ENCODE measurements around the gene IMMT.
A peak's percentile ranks its signal among the peaks of the same experiment; 100 is the strongest.

DNA sequence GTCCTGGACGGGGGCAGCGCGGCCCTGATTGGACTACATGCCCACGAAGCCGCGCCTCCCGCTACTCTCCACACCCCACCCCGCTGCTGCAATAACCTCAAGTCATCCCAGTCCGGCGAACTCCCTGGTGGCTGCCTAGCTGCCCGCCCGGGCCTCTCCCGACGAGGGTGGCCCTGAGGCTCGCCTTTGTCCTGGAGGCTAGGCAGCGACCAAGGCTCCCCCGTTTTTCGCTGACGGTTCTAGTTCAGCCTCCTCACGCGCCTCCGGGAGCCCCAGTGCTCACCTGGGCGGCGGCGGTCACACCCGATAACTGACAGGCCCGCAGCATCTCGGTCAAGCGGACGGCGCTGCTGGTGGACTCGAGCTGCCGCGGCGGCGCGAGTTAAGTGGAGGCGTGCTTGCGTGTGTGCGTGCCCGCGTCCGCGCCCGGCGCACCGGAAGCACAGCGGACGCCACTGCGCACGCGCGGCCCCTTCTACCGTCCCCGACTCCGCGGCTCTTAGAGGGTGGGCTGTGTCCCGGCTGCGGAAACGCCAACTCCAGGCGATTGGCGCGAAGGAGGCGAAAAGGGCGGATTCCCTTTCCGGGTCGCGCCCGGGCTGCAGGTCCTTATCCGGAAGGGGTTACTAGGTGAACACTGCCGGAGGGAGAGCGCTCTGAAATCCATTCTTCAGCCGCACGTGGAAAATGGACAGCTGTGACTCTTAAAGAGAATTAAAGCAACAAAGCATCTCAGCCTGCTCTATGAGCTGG lies at the start of gene IMMT:
- TF ChIP-seq, protein P1, sequence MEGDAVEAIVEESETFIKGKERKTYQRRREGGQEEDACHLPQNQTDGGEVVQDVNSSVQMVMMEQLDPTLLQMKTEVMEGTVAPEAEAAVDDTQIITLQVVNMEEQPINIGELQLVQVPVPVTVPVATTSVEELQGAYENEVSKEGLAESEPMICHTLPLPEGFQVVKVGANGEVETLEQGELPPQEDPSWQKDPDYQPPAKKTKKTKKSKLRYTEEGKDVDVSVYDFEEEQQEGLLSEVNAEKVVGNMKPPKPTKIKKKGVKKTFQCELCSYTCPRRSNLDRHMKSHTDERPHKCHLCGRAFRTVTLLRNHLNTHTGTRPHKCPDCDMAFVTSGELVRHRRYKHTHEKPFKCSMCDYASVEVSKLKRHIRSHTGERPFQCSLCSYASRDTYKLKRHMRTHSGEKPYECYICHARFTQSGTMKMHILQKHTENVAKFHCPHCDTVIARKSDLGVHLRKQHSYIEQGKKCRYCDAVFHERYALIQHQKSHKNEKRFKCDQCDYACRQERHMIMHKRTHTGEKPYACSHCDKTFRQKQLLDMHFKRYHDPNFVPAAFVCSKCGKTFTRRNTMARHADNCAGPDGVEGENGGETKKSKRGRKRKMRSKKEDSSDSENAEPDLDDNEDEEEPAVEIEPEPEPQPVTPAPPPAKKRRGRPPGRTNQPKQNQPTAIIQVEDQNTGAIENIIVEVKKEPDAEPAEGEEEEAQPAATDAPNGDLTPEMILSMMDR (IDR thresholded peaks at IDR 0.05; ENCODE audit: insufficient read depth, low read length), result no peak
- peak; percentile 97 for TF ChIP-seq POLR2AphosphoS5 (IDR thresholded peaks at IDR 0.05; ENCODE audit: low read depth)
- TF ChIP-seq, protein P2, sequence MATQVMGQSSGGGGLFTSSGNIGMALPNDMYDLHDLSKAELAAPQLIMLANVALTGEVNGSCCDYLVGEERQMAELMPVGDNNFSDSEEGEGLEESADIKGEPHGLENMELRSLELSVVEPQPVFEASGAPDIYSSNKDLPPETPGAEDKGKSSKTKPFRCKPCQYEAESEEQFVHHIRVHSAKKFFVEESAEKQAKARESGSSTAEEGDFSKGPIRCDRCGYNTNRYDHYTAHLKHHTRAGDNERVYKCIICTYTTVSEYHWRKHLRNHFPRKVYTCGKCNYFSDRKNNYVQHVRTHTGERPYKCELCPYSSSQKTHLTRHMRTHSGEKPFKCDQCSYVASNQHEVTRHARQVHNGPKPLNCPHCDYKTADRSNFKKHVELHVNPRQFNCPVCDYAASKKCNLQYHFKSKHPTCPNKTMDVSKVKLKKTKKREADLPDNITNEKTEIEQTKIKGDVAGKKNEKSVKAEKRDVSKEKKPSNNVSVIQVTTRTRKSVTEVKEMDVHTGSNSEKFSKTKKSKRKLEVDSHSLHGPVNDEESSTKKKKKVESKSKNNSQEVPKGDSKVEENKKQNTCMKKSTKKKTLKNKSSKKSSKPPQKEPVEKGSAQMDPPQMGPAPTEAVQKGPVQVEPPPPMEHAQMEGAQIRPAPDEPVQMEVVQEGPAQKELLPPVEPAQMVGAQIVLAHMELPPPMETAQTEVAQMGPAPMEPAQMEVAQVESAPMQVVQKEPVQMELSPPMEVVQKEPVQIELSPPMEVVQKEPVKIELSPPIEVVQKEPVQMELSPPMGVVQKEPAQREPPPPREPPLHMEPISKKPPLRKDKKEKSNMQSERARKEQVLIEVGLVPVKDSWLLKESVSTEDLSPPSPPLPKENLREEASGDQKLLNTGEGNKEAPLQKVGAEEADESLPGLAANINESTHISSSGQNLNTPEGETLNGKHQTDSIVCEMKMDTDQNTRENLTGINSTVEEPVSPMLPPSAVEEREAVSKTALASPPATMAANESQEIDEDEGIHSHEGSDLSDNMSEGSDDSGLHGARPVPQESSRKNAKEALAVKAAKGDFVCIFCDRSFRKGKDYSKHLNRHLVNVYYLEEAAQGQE (IDR thresholded peaks at IDR 0.05; ENCODE audit: insufficient replicate concordance, low read depth), result peak; percentile 64
- TF ChIP-seq GABPA (IDR thresholded peaks at IDR 0.05; ENCODE audit: low read depth), result peak; percentile 92
- no peak for TF ChIP-seq SPI1 (IDR thresholded peaks at IDR 0.05; ENCODE audit: borderline replicate concordance, low read depth)
